HAP-1 (cell line): Measurements from ENCODE around the gene USP16.
"Not testable (repeated sequence)": the region's sequence is repeated elsewhere in the genome, so short reads cannot be mapped to it uniquely, and the experiment has no call there.

Source experiments
- DNase-seq, 2 experiments: peaks; one replicate each; pipeline ENCODE4 v3.0.0-alpha.2; 2016 to 2020; ENCODE audit warnings: low spot score in 2 of 2
- H3K27me3 ChIP-seq: fragments of 250-450 bp; sonication (Bioruptor Pico); 2 replicates; pipeline ENCODE4 v1.5.1; 2020; ENCODE audit warnings: low read depth, mild to moderate bottlenecking, moderate library complexity
- H3K36me3 ChIP-seq: fragments of 250-450 bp; sonication (Bioruptor Pico); replicated peaks from 2 replicates; pipeline ENCODE4 v1.5.1; 2020; ENCODE audit warnings: mild to moderate bottlenecking
- H3K4me1 ChIP-seq: fragments of 250-450 bp; sonication (Bioruptor Pico); 2 replicates; pipeline ENCODE4 v1.5.1; 2020; ENCODE audit warnings: mild to moderate bottlenecking
- H3K4me3 ChIP-seq: fragments of 250-450 bp; sonication (Bioruptor Pico); 2 replicates; pipeline ENCODE4 v1.5.1; 2020; ENCODE audit warnings: mild to moderate bottlenecking, moderate library complexity
- H3K9me3 ChIP-seq: fragments of 250-450 bp; sonication (Bioruptor Pico); 2 replicates; pipeline ENCODE4 v1.5.1; 2020; ENCODE audit warnings: mild to moderate bottlenecking, moderate library complexity
- in situ Hi-C: fragments of 300-500 bp; cut with MboI; formaldehyde crosslinking; loops from 3 replicates; pipeline ENCODE4 v1.14.3; 2020; ENCODE audit warnings: low sequenced_read_pairs, inconsistent platforms, mixed read lengths

USP16 gene

GRCh38 chr21:29024474-29025327, at the start of gene USP16:
Gene USP16 (plus strand): TSS chr21:29024668. CDS start chr21:29027914, 3,246 bp downstream.
- no peaks in the 10 kb centered on the region for H3K27me3 ChIP-seq
- peak; percentile 88 to 95 for DNase-seq
- peak within 1 kb of the TSS; percentile 97 for H3K4me3 ChIP-seq
- H3K4me1 ChIP-seq, result peaks cover 16% of the 10 kb centered on the region
- in situ Hi-C loops, result no loop called here
- H3K36me3 ChIP-seq, result peaks cover 7% of the 10 kb centered on the region
- H3K9me3 ChIP-seq, result no peaks in the 10 kb centered on the region

GRCh38 chr21:28975397-28975796, 49.1 kb upstream of the USP16 start:
- H3K9me3 ChIP-seq, result no peaks in the 10 kb centered on the region
- DNase-seq, result no peak
- in situ Hi-C loops, result no loop called here
- no peaks in the 10 kb centered on the region for H3K27me3 ChIP-seq
- H3K36me3 ChIP-seq, result peaks cover 27% of the 10 kb centered on the region
- H3K4me3 ChIP-seq, result no peak overlapping the region
- no peaks in the 10 kb centered on the region for H3K4me1 ChIP-seq

DNA sequence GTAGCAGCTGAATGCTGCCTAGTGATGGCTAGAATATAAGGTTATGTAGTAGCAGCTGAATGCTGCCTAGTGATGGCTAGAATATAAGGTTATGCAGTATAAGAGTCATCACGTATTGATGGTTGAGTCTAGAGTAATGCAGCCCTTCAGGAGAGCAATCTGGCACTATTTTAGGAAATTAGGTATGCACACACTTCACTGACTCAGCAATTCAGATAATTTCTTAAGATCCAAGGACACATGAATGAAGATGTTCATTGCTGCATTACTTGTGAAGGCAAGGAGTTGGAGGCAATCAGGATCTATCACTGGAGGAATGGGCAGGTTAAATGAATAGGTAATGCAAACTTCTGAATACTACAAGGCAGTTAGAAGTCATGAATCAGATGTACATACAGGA, 45.4 kb upstream of the USP16 start:
- Histone ChIP-seq H3K9me3 (no peaks in the 10 kb centered on the region), H3K27me3 (no peaks in the 10 kb centered on the region), H3K36me3 (peaks cover 46% of the 10 kb centered on the region), H3K4me3 (no peak overlapping the region), H3K4me1 (no peaks in the 10 kb centered on the region)
- DNase-seq, result no peak
- in situ Hi-C loops, result no loop called here

DNA sequence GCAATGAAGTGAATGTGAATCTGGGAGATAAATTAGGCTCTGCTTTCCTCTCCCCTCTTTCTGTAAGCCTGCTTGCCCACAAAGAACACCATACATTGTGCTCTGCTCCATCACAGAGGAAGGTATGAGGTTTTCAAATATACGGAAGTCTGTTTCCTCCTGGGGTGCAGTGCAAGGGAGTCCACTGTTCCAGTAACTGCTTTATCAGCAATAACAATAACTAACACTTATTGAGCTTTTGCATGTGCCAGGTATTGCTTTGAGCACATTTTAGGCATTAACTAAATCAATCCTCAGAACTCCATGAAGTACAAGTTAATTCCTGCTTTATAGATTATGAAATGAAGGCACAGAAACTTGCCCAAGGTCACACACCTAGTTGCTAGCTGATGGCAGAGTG, 41.8 kb upstream of the USP16 start:
- H3K9me3 ChIP-seq, result no peaks in the 10 kb centered on the region
- no peak for DNase-seq
- in situ Hi-C loops, result no loop called here
- no peak overlapping the region for H3K4me3 ChIP-seq
- peaks cover 50% of the 10 kb centered on the region for H3K36me3 ChIP-seq
- H3K4me1 ChIP-seq, result peaks cover 3% of the 10 kb centered on the region; the same call in 1 of the 2 replicates
- H3K27me3 ChIP-seq, result no peaks in the 10 kb centered on the region

GRCh38 chr21:28986677-28987076, 37.8 kb upstream of the USP16 start:
- peaks cover 8% of the 10 kb centered on the region for H3K4me1 ChIP-seq
- no peaks in the 10 kb centered on the region for H3K27me3 ChIP-seq
- in situ Hi-C loops, result no loop called here
- peaks cover 32% of the 10 kb centered on the region for H3K36me3 ChIP-seq
- H3K4me3 ChIP-seq, result no peak overlapping the region
- H3K9me3 ChIP-seq, result no peaks in the 10 kb centered on the region
- DNase-seq, result no peak

DNA sequence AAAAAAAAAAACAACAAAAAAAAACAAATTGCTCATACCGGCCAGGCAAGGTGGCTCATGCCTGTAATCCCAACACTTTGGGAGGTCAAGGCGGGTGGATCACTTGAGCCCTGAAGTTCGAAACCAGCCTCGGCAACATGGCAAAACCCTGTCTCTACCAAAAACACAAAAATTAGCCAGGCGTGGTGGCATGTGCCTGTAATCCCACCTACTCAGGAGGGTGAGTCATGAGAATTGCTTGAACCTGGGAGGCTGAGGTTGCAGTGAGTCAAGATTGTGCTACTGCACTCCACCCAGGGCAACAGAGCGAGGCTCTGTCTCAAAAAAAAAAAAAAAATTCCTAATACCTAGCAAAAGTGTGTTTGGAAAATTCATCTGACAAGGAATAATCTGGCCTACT, 36.3 kb upstream of the USP16 start:
- H3K9me3 ChIP-seq, H3K4me3 ChIP-seq, in situ Hi-C loops, H3K4me1 ChIP-seq, H3K27me3 ChIP-seq, DNase-seq: not testable (repeated sequence)
- H3K36me3 ChIP-seq, result peaks cover 17% of the 10 kb centered on the region

DNA sequence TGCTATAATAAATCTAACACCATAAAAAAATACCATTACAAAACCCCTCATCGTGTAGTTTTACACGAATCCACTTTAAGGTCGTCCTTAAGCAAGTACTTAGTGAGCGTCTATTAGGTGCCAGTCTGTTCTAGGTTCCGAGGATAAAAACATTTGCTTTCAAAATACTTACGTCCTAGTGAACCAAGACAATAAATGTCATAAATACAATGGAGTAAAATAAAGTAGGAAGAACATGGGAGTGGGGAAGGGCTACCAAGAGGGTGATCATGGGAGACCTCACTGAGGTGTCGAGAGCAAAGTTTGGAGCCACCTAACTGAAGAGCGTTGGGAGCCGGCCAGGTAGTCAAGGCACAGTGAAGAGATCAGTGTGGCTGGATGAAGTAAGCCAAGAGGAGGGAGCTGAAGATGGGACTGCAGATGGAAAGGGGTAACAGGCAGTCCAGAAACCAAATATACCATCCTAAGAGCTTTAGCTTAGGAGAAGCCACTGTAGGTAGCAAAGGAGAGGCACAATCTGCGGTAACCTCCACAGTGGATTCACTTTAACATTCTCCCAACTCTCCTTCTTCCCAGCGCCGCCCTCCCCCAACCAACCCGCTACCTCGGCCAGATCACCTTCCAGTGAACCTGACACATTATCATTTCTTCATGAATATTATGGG, 32.5 kb upstream of the USP16 start:
- H3K4me1 ChIP-seq, result peaks cover 6% of the 10 kb centered on the region
- H3K9me3 ChIP-seq, result no peaks in the 10 kb centered on the region
- in situ Hi-C loops, result no loop called here
- DNase-seq, result peak in 1 of 2 experiments; percentile 20
- no peaks in the 10 kb centered on the region for H3K27me3 ChIP-seq
- H3K36me3 ChIP-seq, result no peaks in the 10 kb centered on the region; the same call in 1 of the 2 replicates
- peak overlapping the region; percentile 77 for H3K4me3 ChIP-seq

DNA sequence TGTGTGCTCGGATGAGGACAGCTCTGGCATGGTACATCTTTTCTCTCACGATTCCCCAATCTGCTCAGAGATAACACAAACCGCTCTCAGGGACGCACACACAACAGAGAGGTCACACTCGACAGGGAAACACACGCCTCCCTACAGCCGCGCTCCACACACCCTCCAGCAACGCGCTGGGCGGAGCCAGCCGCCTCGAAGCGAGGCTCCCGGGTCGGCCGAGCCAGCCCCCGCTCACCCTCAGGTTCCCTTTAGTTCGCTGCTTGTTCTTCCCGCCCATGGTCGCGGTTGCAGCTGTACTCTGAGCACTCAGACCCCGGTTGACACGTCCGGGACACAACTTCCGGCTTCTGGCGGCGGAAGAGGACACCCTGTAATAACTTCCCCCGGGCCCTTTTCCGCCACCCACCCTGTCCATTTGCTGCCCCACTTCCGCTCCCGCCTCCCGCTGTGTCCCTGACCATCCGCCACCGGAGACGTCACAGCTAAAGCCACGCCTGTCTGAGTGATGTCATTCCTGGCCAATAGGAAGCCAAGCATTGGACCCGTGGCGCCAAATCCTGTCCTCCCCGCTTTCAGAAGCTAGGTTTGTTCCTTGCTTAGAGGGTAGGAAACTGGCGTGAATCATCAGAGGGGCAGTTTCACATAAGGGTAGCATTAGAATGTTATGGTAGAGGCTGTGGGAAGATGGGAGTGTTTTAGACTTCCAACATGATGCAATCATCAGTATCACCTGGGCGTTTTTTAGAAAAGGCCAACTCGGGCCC, 31.8 kb upstream of the USP16 start, which contains the start of gene LTN1:
LTN1 (minus strand) TSS at position 352 of the 767 bp plus-strand sequence; CDS start at position 280, 72 bp downstream.
- DNase-seq, result peak; percentile 96 to 99
- no peaks in the 10 kb centered on the region for H3K27me3 ChIP-seq
- no peaks in the 10 kb centered on the region; the same call in 1 of the 2 replicates for H3K36me3 ChIP-seq
- H3K4me1 ChIP-seq, result peaks cover 6% of the 10 kb centered on the region
- in situ Hi-C loops, result no loop called here
- peak within 1 kb of the TSS; percentile 77 for H3K4me3 ChIP-seq
- H3K9me3 ChIP-seq, result no peaks in the 10 kb centered on the region

- in situ Hi-C loops, result no loop called here
- DNase-seq, result no peak
- no peaks in the 10 kb centered on the region for H3K9me3 ChIP-seq
These were observed 31.2 kb upstream of the USP16 start for GRCh38 chr21:28993293-28993629.

DNA sequence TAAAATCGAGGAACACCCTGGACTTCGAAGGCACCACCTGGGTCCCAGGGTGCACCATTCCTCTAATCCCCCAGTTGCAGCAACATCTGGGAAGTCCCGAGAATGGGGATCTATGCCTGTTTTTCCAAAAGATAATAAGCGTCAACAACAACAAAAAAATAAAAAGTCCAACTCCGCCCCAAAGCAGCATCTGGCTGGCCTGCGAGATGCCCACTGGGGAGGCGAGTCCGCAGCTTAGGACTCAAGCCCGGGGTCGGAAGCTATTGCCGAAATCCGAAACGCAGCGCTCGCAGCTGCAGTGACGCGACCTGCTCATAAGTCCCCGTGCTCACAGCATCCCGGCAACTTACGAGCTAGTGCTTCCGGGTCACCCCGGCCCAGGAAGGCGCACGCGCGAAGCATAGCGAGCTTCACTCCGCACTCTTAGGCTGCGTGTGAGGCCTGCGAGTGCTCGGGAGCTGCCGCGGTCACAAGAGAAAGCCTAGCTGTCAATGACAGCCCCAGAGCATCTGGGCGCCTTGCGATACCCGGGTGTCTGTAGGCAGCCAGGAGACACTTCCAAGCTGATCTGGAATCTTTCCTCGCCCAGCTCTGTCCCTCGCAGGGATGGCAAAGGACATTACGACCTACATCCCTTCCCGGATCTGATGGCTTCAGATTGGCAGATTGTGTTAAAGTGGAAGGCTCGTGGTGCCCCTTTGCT, 21.9 kb upstream of the USP16 start:
- Histone ChIP-seq H3K36me3 (peaks cover 14% of the 10 kb centered on the region), H3K27me3 (no peaks in the 10 kb centered on the region), H3K4me3 (peak overlapping the region; percentile 47), H3K4me1 (peaks cover 4% of the 10 kb centered on the region), H3K9me3 (no peaks in the 10 kb centered on the region)
- in situ Hi-C loops, result no loop called here
- peak; percentile 91 to 94 for DNase-seq

More at GRCh38 chr21:28993293-28993629, 31.2 kb upstream of the USP16 start:
- Histone ChIP-seq H3K27me3 (no peaks in the 10 kb centered on the region), H3K4me1 (peaks cover 6% of the 10 kb centered on the region), H3K4me3 (peak overlapping the region; percentile 77), H3K36me3 (no peaks in the 10 kb centered on the region; the same call in 1 of the 2 replicates)

DNA sequence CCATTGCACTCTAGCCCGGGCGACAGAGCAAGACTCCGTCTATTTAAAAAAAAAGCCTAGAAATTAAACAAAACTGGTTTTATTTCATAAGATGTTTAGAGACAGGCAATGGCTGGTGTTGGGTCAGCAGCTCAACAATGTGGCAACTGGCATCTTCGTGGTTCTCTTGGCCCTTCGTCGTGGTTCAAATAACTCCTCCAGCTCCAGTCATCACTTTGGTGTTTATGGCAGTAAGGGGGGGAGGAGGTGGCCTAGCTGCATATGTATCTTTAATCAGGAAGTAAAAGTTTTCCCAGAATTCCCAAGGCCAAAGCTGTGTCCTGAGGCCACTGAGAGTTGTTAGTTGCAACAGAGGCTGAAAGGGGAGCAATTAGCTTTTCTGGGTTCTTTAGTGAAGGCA, 18.8 kb upstream of the USP16 start:
- no peak for DNase-seq
- Histone ChIP-seq H3K4me3 (no peak overlapping the region), H3K9me3 (no peaks in the 10 kb centered on the region), H3K4me1 (peaks cover 4% of the 10 kb centered on the region), H3K27me3 (no peaks in the 10 kb centered on the region), H3K36me3 (peaks cover 26% of the 10 kb centered on the region)
- in situ Hi-C loops, result no loop called here

- in situ Hi-C loops, result no loop called here
- no peak for DNase-seq
- Histone ChIP-seq H3K4me3 (no peak overlapping the region), H3K36me3 (peaks cover 26% of the 10 kb centered on the region), H3K4me1 (peaks cover 3% of the 10 kb centered on the region), H3K9me3 (no peaks in the 10 kb centered on the region), H3K27me3 (no peaks in the 10 kb centered on the region)
These were observed 17.3 kb upstream of the USP16 start for GRCh38 chr21:29007135-29007534.

DNA sequence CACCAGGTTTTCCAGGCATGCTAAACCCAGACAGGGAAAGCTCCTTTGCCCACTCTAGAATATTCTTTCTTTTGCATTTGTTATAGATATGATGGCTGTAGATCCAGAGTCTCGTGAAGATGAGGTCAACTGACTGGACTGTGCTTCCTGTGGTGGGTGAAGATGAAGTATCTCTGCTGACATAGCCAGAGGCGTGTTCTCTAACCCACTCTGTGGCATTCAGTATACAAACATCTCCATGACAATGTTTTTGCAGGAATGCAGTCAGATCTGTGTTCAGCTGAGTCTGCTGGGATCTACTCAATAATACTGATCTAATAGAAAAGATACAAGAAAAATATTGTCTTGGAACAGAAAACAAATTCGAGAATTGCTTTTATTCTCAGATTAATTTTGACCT, 16.7 kb upstream of the USP16 start:
- peaks cover 26% of the 10 kb centered on the region for H3K36me3 ChIP-seq
- no peak for DNase-seq
- H3K4me1 ChIP-seq, result no peaks in the 10 kb centered on the region; the same call in 1 of the 2 replicates
- in situ Hi-C loops, result no loop called here
- no peak overlapping the region for H3K4me3 ChIP-seq
- no peaks in the 10 kb centered on the region for H3K9me3 ChIP-seq
- H3K27me3 ChIP-seq, result no peaks in the 10 kb centered on the region
